Activated CD4-positive, alpha-beta T cell treated with anti-CD3 and anti-CD28 coated beads for 4 hours (primary cell): ENCODE measurements around the gene CHST8.
A peak's percentile ranks its signal among the peaks of the same experiment; 100 is the strongest.

Experiments
- DNase-seq, 2 donors: peaks; one replicate each; pipeline ENCODE4 v3.0.0-alpha.2; 2020

The CHST8 gene

GRCh38 chr19:33720691-33721682 is 99.2 kb downstream of the CHST8 start:
- DNase-seq, result no peak

- no peak for DNase-seq
Measured at GRCh38 chr19:33721735-33722297, 100.1 kb downstream of the CHST8 start.

GRCh38 chr19:33722456-33723239 is 100.9 kb downstream of the CHST8 start:
- DNase-seq, result no peak

- DNase-seq, result no peak
Measured at GRCh38 chr19:33723512-33723911, 101.8 kb downstream of the CHST8 start.

GRCh38 chr19:33724021-33724720 is 102.4 kb downstream of the CHST8 start:
- DNase-seq, result no peak

- DNase-seq, result no peak
Measured at GRCh38 chr19:33724721-33725060, 102.9 kb downstream of the CHST8 start.

GRCh38 chr19:33725567-33725966 is 103.8 kb downstream of the CHST8 start:
- no peak for DNase-seq

- no peak for DNase-seq
Measured at GRCh38 chr19:33726756-33727155, 105.0 kb downstream of the CHST8 start.

GRCh38 chr19:33727331-33727998 is 105.7 kb downstream of the CHST8 start:
- DNase-seq, result no peak

- no peak for DNase-seq
Measured at GRCh38 chr19:33728141-33728540, 106.4 kb downstream of the CHST8 start.

- no peak for DNase-seq
Measured at GRCh38 chr19:33730858-33731607, 109.3 kb downstream of the CHST8 start.

GRCh38 chr19:33731881-33732280 is 110.1 kb downstream of the CHST8 start:
- DNase-seq, result no peak

- no peak for DNase-seq
Measured at GRCh38 chr19:33734913-33735312, 113.2 kb downstream of the CHST8 start.

- DNase-seq, result no peak
Measured at GRCh38 chr19:33736158-33736557, 114.4 kb downstream of the CHST8 start.

- DNase-seq, result no peak
Measured at GRCh38 chr19:33736787-33737186, 115.0 kb downstream of the CHST8 start.

GRCh38 chr19:33737681-33738371 is 116.1 kb downstream of the CHST8 start:
- DNase-seq, result no peak

- DNase-seq, result peak in 1 of 2 donors; percentile 8
Measured at GRCh38 chr19:33740811-33741396, 119.2 kb downstream of the CHST8 start.

- no peak for DNase-seq
Measured at GRCh38 chr19:33745297-33745696, 123.5 kb downstream of the CHST8 start.

- DNase-seq, result no peak
Measured at GRCh38 chr19:33746159-33746558, 124.4 kb downstream of the CHST8 start.

GRCh38 chr19:33747273-33747672 is 125.5 kb downstream of the CHST8 start:
- no peak for DNase-seq

GRCh38 chr19:33748231-33748630 is 126.5 kb downstream of the CHST8 start:
- no peak for DNase-seq
